ENCODE data around the gene DLST. TPM values are rescaled to one million over a fixed set of nuclear protein-coding genes. Genes with fewer than 3 reads are reported as not detected.

The DLST gene
- total RNA-seq, 1 experiment from 2014 or later: 112 TPM

DNA sequence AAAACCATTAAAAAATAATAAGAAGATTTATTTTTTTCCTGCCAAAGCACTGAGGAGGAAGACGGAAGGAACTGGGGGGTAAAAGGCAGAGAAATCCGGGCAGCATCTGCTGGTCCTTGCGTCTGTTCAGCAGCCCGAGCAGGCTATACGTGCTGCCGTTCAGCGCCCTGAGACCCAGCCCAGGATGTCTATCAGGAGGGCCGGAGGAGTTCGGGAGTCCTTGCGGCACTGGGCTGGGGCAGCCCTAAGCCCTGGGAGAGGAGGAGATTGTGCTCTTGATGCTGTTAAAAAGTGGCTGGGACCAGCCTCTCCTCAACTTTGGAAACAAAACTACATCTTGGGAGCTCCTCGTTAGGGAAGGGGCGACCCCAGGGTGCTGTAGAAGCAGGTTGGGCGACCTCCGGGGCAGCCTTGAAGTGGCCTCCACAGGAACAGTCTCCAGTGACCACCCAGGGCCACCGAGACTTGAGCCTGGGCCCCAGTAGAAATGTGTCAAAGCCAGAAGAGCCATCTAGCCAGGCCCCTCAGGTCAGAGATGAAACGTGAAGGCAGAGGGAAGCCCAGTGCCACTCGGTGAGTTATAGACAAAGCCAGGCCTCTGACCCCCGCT lies 59.3 kb downstream of the DLST start (continued):
- TF ChIP-seq, protein P1, sequence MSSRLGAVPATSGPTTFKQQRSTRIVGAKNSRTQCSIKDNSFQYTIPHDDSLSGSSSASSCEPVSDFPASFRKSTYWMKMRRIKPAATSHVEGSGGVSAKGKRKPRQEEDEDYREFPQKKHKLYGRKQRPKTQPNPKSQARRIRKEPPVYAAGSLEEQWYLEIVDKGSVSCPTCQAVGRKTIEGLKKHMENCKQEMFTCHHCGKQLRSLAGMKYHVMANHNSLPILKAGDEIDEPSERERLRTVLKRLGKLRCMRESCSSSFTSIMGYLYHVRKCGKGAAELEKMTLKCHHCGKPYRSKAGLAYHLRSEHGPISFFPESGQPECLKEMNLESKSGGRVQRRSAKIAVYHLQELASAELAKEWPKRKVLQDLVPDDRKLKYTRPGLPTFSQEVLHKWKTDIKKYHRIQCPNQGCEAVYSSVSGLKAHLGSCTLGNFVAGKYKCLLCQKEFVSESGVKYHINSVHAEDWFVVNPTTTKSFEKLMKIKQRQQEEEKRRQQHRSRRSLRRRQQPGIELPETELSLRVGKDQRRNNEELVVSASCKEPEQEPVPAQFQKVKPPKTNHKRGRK (CRISPR knock-in tag; IDR thresholded peaks at IDR 0.05; ENCODE audit: borderline replicate concordance): no peak
- TF ChIP-seq SMAD3 (CRISPR knock-in tag; IDR thresholded peaks at IDR 0.05; ENCODE audit: borderline replicate concordance) (no peak), ZNF396 (CRISPR knock-in tag; IDR thresholded peaks at IDR 0.05; ENCODE audit: borderline replicate concordance) (no peak), ATF3 (CRISPR knock-in tag; conservative IDR thresholded peaks at IDR 0.05) (no peak), ATF1 (CRISPR knock-in tag; IDR thresholded peaks at IDR 0.05) (no peak), MYBL2 (CRISPR knock-in tag; IDR thresholded peaks at IDR 0.05) (no peak)
- TF ChIP-seq, protein P2, sequence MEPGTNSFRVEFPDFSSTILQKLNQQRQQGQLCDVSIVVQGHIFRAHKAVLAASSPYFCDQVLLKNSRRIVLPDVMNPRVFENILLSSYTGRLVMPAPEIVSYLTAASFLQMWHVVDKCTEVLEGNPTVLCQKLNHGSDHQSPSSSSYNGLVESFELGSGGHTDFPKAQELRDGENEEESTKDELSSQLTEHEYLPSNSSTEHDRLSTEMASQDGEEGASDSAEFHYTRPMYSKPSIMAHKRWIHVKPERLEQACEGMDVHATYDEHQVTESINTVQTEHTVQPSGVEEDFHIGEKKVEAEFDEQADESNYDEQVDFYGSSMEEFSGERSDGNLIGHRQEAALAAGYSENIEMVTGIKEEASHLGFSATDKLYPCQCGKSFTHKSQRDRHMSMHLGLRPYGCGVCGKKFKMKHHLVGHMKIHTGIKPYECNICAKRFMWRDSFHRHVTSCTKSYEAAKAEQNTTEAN (CRISPR knock-in tag; IDR thresholded peaks at IDR 0.05): no peak

DNA sequence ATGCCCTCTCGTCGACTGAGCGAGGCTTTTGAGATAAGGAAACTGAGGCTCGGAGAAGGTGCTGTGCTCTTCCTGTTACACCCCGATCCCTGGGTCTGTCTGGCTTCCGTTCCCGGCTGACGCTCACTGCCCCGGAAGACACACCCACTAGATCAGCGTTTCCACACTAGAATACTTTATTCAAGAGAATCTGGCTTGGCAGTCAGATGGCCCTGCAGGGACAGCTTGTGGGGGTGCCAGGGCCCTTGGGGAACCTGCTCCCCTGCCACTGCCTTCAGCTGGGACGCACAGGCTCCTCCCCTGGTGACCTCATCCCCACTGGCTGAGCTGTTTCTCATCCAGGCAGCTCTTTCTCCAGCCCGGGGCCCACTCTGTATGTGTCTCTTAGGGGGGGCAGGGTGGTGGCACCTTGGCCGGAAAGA lies 60.0 kb downstream of the DLST start:
- no peak for DNase-seq (ENCODE audit: low spot score)
- Mint-ChIP-seq H3K27me3 (ENCODE audit: low read depth) (no peaks in the 10 kb centered on the region; the same call in 1 of the 2 replicates), H3K4me3 (no peak overlapping the region), H3K9me3 (no peaks in the 10 kb centered on the region), H3K4me1 (peaks cover 3% of the 10 kb centered on the region), H3K27ac (0 out of 2 replicates have a peak overlapping the region, but pooled peaks have one; percentile 29), H3K36me3 (no peaks in the 10 kb centered on the region)
- ATAC-seq: no peak
- CTCF ChIA-PET: interaction anchor here (0.8 to 2.0 kb wide), 9 partner anchors 9 to 122 kb away, joined by 3 to 11 read pairs (median 5); partner anchors contain the start of genes ACYP1 and RPS6KL1
- POLR2A ChIA-PET: interaction anchor here (0.7 kb wide), 1 partner anchor 113 kb away, joined by 3 read pairs; no protein-coding TSS in a partner anchor
- TF ChIP-seq MXD4 (CRISPR knock-in tag; IDR thresholded peaks at IDR 0.05; ENCODE audit: borderline replicate concordance): no peak
- TF ChIP-seq, protein P3, sequence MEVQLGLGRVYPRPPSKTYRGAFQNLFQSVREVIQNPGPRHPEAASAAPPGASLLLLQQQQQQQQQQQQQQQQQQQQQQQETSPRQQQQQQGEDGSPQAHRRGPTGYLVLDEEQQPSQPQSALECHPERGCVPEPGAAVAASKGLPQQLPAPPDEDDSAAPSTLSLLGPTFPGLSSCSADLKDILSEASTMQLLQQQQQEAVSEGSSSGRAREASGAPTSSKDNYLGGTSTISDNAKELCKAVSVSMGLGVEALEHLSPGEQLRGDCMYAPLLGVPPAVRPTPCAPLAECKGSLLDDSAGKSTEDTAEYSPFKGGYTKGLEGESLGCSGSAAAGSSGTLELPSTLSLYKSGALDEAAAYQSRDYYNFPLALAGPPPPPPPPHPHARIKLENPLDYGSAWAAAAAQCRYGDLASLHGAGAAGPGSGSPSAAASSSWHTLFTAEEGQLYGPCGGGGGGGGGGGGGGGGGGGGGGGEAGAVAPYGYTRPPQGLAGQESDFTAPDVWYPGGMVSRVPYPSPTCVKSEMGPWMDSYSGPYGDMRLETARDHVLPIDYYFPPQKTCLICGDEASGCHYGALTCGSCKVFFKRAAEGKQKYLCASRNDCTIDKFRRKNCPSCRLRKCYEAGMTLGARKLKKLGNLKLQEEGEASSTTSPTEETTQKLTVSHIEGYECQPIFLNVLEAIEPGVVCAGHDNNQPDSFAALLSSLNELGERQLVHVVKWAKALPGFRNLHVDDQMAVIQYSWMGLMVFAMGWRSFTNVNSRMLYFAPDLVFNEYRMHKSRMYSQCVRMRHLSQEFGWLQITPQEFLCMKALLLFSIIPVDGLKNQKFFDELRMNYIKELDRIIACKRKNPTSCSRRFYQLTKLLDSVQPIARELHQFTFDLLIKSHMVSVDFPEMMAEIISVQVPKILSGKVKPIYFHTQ (CRISPR knock-in tag; IDR thresholded peaks at IDR 0.05): no peak
- TF ChIP-seq TCF7 (CRISPR knock-in tag; IDR thresholded peaks at IDR 0.05; ENCODE audit: low read depth): no peak
- no peak for TF ChIP-seq NR2C2 (CRISPR knock-in tag; IDR thresholded peaks at IDR 0.05)
- TF ChIP-seq USF2 (CRISPR knock-in tag; IDR thresholded peaks at IDR 0.05): no peak
- no peak for TF ChIP-seq CREB1 (CRISPR knock-in tag; IDR thresholded peaks at IDR 0.05)
- TF ChIP-seq, protein P4, sequence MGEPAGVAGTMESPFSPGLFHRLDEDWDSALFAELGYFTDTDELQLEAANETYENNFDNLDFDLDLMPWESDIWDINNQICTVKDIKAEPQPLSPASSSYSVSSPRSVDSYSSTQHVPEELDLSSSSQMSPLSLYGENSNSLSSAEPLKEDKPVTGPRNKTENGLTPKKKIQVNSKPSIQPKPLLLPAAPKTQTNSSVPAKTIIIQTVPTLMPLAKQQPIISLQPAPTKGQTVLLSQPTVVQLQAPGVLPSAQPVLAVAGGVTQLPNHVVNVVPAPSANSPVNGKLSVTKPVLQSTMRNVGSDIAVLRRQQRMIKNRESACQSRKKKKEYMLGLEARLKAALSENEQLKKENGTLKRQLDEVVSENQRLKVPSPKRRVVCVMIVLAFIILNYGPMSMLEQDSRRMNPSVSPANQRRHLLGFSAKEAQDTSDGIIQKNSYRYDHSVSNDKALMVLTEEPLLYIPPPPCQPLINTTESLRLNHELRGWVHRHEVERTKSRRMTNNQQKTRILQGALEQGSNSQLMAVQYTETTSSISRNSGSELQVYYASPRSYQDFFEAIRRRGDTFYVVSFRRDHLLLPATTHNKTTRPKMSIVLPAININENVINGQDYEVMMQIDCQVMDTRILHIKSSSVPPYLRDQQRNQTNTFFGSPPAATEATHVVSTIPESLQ (CRISPR knock-in tag; IDR thresholded peaks at IDR 0.05): no peak
- TF ChIP-seq GABPB1 (CRISPR knock-in tag; IDR thresholded peaks at IDR 0.05): no peak
- TF ChIP-seq, protein P5, sequence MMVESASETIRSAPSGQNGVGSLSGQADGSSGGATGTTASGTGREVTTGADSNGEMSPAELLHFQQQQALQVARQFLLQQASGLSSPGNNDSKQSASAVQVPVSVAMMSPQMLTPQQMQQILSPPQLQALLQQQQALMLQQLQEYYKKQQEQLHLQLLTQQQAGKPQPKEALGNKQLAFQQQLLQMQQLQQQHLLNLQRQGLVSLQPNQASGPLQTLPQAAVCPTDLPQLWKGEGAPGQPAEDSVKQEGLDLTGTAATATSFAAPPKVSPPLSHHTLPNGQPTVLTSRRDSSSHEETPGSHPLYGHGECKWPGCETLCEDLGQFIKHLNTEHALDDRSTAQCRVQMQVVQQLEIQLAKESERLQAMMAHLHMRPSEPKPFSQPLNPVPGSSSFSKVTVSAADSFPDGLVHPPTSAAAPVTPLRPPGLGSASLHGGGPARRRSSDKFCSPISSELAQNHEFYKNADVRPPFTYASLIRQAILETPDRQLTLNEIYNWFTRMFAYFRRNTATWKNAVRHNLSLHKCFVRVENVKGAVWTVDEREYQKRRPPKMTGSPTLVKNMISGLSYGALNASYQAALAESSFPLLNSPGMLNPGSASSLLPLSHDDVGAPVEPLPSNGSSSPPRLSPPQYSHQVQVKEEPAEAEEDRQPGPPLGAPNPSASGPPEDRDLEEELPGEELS (CRISPR knock-in tag; IDR thresholded peaks at IDR 0.05): no peak
- no peak for TF ChIP-seq STAT6 (CRISPR knock-in tag; conservative IDR thresholded peaks at IDR 0.05; ENCODE audit: low read depth)
- TF ChIP-seq ZNF671 (CRISPR knock-in tag; IDR thresholded peaks at IDR 0.05): no peak
- no peak for TF ChIP-seq ELF4 (CRISPR knock-in tag; IDR thresholded peaks at IDR 0.05; ENCODE audit: low read depth)
- no peak for TF ChIP-seq ATF3 (CRISPR knock-in tag; conservative IDR thresholded peaks at IDR 0.05)
- TF ChIP-seq ZNF396 (CRISPR knock-in tag; IDR thresholded peaks at IDR 0.05; ENCODE audit: borderline replicate concordance): no peak
